ENCODE results near the gene FBP1.

DNA sequence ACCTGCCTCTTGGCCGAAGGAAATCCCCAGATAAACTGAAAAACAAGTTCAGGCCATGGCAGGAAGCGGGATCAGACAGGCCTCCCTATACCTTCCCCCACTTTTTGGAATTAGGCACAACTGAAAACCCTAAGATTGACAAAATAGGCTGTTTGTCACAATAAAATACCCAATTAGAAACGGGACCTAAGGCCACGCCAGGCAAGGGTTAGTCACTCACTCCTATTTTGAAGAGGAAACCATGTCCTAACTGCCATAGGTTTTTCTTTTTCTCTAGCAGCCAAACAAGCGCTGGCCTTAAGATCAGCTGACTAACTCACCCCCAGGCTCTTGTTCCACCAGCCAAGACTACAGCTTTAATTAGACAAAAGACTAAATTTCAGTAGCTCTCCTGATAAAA is 57.6 kb downstream of the FBP1 start:
- no peak for TF ChIP-seq PATZ1 (CRISPR knock-in tag; IDR thresholded peaks at IDR 0.05; ENCODE audit: borderline replicate concordance)
- no peak for TF ChIP-seq ZNF70 (CRISPR knock-in tag; IDR thresholded peaks at IDR 0.05)
- TF ChIP-seq, protein P1, sequence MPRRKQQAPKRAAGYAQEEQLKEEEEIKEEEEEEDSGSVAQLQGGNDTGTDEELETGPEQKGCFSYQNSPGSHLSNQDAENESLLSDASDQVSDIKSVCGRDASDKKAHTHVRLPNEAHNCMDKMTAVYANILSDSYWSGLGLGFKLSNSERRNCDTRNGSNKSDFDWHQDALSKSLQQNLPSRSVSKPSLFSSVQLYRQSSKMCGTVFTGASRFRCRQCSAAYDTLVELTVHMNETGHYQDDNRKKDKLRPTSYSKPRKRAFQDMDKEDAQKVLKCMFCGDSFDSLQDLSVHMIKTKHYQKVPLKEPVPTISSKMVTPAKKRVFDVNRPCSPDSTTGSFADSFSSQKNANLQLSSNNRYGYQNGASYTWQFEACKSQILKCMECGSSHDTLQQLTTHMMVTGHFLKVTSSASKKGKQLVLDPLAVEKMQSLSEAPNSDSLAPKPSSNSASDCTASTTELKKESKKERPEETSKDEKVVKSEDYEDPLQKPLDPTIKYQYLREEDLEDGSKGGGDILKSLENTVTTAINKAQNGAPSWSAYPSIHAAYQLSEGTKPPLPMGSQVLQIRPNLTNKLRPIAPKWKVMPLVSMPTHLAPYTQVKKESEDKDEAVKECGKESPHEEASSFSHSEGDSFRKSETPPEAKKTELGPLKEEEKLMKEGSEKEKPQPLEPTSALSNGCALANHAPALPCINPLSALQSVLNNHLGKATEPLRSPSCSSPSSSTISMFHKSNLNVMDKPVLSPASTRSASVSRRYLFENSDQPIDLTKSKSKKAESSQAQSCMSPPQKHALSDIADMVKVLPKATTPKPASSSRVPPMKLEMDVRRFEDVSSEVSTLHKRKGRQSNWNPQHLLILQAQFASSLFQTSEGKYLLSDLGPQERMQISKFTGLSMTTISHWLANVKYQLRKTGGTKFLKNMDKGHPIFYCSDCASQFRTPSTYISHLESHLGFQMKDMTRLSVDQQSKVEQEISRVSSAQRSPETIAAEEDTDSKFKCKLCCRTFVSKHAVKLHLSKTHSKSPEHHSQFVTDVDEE (CRISPR knock-in tag; IDR thresholded peaks at IDR 0.05) = no peak

Measured in SK-N-SH treated with all-trans-retinoic acid at 6 μM for 48 hours (cell line).